HL-60 (cell line): ENCODE data around the gene OR4D1.

Source experiments
- DNase-seq, 2 experiments: peaks; one replicate each; pipeline ENCODE4 v3.0.0-alpha.2; 2010 to 2020; ENCODE audit warnings: low read depth in 1 of 2, low spot score in 1 of 2
- H3K27ac ChIP-seq: fragments of 250-450 bp; sonication (Bioruptor Pico); replicated peaks from 2 replicates; pipeline ENCODE4 v1.5.1; 2020; ENCODE audit warnings: mild to moderate bottlenecking, moderate library complexity
- H3K27me3 ChIP-seq: fragments of 250-450 bp; sonication (Bioruptor Pico); 2 replicates; pipeline ENCODE4 v1.5.1; 2021; ENCODE audit warnings: mild to moderate bottlenecking, moderate library complexity; ENCODE audit not compliant: insufficient read depth, poor library complexity, severe bottlenecking
- H3K4me3 ChIP-seq: replicated peaks from 2 replicates; pipeline ENCODE4 v1.5.1; 2011; ENCODE audit warnings: mild to moderate bottlenecking, control low read depth, low read length; ENCODE audit not compliant: insufficient read depth
- GABPA ChIP-seq: IDR thresholded peaks from 2 replicates; pipeline ENCODE4 v1.6.1; 2012; ENCODE audit warnings: low read depth
- POLR2AphosphoS5 ChIP-seq: IDR thresholded peaks from 2 replicates; pipeline ENCODE4 v1.6.1; 2012; ENCODE audit warnings: low read depth
- REST ChIP-seq: IDR thresholded peaks from 2 replicates; pipeline ENCODE4 v1.6.1; 2012; ENCODE audit warnings: low read depth; ENCODE audit not compliant: insufficient replicate concordance
- SPI1 ChIP-seq: IDR thresholded peaks from 2 replicates; pipeline ENCODE4 v1.6.1; 2012; ENCODE audit warnings: low read depth, mild to moderate bottlenecking, borderline replicate concordance
- TF ChIP-seq, protein P1 (sequence below): IDR thresholded peaks from one replicate; pipeline ENCODE4 v1.5.1; 2011; ENCODE audit warnings: low read length, control low read depth, inconsistent platforms; ENCODE audit not compliant: insufficient read depth

The OR4D1 gene

GRCh38 chr17:58165981-58166380, 17.8 kb downstream of the OR4D1 start:
- Histone ChIP-seq H3K4me3 (no peak overlapping the region), H3K27me3 (peaks cover 4% of the 10 kb centered on the region), H3K27ac (no peak overlapping the region)
- no peak for DNase-seq
- TF ChIP-seq GABPA (no peak), REST (peak; percentile 89)

DNA sequence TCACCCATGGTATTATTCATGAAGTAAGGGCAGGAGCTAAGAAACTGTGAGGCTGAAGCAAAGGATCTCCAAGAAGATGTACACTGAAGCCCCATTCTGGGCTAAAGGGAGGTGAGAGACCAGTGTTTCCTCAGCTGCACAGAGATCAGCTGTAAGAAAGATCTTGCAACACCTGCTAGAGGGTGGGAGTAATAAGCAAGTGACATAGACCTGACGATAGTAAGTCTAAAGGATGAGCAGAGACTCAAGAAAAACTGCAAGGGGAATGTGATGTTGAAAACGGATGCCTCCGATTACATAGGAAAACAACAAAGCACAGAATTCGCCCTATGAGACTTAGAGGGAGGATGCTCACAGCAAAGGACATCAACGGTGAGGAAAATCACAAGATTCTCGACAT, 18.5 kb downstream of the OR4D1 start, which contains the start of gene OR4D2:
TSS of gene OR4D2 (plus strand) at position 301 of the 400 bp plus-strand sequence. CDS start 2,674 bp downstream, outside the sequence.
- peaks cover 4% of the 10 kb centered on the region for H3K27me3 ChIP-seq
- no peak within 1 kb of the TSS for H3K4me3 ChIP-seq
- TF ChIP-seq SPI1 (no peak), POLR2AphosphoS5 (no peak), GABPA (no peak), REST (no peak)
- TF ChIP-seq, protein P1, sequence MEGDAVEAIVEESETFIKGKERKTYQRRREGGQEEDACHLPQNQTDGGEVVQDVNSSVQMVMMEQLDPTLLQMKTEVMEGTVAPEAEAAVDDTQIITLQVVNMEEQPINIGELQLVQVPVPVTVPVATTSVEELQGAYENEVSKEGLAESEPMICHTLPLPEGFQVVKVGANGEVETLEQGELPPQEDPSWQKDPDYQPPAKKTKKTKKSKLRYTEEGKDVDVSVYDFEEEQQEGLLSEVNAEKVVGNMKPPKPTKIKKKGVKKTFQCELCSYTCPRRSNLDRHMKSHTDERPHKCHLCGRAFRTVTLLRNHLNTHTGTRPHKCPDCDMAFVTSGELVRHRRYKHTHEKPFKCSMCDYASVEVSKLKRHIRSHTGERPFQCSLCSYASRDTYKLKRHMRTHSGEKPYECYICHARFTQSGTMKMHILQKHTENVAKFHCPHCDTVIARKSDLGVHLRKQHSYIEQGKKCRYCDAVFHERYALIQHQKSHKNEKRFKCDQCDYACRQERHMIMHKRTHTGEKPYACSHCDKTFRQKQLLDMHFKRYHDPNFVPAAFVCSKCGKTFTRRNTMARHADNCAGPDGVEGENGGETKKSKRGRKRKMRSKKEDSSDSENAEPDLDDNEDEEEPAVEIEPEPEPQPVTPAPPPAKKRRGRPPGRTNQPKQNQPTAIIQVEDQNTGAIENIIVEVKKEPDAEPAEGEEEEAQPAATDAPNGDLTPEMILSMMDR, result no peak
- no peak for DNase-seq
- H3K27ac ChIP-seq, result no peak within 1 kb of the TSS

DNA sequence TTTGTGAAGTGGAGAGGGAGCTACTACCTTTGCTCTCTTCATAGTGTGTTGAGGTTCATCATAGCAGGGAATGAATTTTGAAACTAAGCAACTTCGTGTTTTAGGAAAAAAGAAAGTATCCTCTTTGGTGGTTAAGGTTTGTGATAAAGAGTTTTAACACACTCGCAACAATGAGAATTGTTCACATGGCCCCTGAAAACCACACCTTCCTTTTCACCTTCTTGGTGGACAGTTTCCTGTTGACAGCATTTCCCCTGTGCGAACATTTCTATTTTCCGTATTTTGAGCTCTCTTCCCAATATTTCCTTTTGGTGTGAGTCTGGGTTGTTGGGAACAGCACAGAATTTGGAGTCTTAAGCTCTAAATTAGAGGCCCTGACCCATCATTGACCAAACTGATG, 22.4 kb downstream of the OR4D1 start:
- Histone ChIP-seq H3K27me3 (peaks cover 4% of the 10 kb centered on the region), H3K27ac (no peak overlapping the region), H3K4me3 (no peak overlapping the region)
- no peak for TF ChIP-seq SPI1
- TF ChIP-seq POLR2AphosphoS5, result no peak
- DNase-seq, result no peak

- peak in 1 of 2 experiments; percentile 41 for DNase-seq
- no peak overlapping the region for H3K4me3 ChIP-seq
- no peak overlapping the region for H3K27ac ChIP-seq
- peaks cover 4% of the 10 kb centered on the region for H3K27me3 ChIP-seq
- TF ChIP-seq GABPA, result no peak
- TF ChIP-seq REST, result peak; percentile 85
- TF ChIP-seq, protein P1, result peak; percentile 18
- TF ChIP-seq SPI1, result peak; percentile 29; the same call in 1 of the 2 replicates
- TF ChIP-seq POLR2AphosphoS5, result no peak
Measured at GRCh38 chr17:58172369-58173071, 24.3 kb downstream of the OR4D1 start.
